ENCODE measurements around the gene SUN1.

Gene SUN1

DNA sequence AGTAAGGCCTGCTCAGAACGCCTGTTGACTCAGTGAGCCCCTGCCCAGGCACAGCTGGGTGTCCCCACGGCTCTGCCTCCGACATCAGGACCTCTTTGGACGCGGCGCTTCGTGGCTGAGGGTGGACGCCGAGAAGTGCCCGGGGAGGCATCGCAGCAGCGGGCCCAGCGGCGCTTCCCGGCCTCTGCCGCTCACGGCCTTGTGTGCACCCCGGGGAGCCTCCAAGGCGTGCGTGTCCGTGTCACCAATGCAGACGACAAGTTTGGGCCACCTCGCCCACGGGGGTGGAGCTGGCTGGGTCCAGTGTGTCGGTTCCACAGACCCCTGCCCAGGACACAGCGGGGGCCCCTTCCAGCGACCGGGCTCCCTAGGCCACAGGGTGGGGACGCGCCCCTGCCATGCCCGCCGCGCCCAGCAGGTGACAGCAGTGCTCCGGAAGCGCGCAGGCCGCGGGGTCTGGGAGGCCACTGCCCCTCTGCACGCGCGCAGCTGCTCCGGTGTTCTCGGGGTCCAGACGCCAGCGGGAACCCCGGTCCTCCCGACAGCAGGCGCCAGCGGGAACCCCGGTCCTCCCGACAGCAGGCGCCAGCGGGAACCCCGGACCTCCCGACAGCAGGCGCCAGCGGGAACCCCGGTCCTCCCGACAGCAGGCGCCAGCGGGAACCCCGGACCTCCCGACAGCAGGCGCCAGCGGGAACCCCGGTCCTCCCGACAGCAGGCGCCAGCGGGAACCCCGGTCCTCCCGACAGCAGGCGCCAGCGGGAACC is 76.5 kb downstream of the SUN1 start:
- DNase-seq, result peak; percentile 73

DNA sequence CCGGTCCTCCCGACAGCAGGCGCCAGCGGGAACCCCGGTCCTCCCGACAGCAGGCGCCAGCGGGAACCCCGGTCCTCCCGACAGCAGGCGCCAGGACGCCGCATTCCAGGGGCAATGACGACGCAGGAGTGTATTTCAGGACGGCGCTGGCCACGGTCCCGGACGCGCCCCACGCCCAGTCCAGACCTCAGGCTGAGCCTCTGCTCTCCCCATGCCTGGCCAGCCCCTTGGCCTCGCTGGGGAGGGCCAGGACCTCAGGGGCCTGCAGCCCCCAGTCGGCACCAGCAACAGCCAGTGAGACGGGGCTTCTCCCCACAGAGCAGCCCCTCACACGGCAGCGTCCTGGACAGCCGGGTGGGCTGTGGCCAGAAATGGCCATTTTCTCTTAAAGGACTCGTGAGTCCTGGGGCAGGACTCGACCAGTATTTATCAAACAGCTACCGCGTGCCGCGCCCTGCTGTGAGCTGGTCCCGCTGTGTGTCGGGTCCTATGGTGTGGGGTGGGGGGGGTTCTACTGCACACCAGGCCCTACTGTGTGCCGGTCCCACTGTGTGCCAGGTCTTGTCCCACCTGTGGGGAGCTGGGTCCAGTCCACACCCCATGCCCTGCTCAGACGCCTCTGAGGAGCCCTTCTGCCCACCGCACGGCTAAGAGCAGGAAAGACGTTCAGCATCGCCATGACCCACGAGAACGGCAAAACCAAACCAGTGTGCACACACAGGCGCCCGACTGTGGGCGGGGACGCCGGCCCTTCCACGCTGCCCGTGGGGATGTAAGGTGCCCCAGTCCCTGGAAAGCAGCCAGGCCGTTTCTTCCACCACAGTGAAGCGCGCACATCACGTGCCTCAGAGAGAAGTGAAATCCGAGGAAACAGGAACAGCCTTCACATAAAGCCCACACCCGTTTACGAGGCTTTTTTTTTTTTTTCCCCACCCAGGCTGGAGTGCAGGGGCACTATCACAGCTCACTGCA is 77.4 kb downstream of the SUN1 start:
- DNase-seq, result peak; percentile 34

DNA sequence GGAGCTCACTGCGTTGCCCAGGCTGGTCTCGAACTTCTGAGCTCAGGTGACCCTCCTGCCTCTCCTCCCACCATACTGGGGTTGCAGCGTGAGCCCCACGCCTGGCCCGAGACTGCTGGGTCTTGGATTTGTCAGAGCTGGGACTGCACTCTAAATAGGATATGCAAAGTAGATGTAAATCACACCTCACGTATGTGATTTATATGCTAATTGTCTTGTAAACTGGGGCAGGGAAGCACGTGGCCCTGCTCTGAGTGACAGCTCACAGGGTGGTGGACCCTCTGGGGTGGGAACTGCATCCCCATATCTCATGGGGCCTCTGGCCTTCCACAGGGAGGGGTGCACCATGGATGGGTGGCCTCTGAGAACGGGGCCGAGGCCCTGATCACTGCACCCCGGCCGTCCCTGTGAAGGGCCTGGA is 78.2 kb downstream of the SUN1 start:
- DNase-seq, result no peak

DNA sequence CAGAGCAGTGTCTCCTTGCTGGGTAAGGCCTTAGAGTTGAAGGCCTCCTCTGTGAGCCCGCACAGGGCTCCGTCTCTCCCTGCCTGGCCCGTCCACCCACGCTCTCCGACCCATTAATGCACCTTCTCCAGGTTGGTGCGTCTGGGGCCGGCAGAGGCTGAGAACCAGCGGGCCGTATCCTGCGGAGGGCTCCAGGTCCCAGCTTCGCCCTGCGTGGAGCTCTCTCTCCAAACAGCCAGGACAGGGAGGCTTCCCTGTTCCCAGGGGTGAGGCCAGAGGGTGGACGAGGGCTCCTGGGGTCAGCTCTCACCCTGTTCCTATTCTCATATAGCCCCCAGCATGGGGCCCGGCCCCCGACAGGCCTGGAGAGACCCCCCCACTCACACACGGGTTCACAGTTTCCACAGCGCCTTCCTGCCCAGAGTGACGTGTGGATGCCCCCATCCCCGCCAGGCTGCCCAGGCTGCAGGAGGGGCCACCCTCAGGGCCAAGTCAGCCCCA is 78.7 kb downstream of the SUN1 start:
- no peak for DNase-seq

DNA sequence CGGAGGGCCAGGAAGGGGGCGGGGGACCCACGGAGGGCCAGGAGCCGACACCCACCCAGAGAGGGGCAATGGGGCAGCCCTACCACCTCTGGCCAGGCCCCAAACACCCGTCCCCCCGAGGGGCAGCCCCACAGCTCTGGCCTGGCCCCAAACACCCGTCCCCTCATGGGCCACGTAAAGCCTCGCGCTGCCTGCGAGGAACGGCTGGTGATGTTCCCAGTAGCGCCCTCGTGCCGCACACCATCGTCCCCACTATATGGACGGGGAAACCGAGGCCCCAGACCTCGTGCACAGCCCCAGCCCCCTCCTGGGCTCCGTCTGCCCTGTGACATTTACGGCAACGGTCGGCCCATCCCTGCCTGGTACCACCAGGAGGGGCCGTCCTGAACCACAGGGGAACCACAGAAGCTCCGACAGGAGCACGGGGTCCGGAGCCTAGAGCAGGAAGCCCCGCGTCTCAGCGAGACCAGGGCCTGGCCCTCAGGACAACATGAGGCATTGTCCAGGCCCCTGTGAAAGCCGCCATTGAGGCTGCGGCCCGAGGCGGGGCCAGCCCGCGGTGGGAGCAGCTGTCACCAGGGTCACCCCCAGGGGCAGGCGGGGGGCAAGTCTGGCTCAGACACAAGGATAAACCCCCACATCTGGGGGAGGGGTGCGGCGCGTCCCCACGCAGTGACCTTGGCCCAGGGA is 79.7 kb downstream of the SUN1 start:
- peak; percentile 85 for DNase-seq

DNA sequence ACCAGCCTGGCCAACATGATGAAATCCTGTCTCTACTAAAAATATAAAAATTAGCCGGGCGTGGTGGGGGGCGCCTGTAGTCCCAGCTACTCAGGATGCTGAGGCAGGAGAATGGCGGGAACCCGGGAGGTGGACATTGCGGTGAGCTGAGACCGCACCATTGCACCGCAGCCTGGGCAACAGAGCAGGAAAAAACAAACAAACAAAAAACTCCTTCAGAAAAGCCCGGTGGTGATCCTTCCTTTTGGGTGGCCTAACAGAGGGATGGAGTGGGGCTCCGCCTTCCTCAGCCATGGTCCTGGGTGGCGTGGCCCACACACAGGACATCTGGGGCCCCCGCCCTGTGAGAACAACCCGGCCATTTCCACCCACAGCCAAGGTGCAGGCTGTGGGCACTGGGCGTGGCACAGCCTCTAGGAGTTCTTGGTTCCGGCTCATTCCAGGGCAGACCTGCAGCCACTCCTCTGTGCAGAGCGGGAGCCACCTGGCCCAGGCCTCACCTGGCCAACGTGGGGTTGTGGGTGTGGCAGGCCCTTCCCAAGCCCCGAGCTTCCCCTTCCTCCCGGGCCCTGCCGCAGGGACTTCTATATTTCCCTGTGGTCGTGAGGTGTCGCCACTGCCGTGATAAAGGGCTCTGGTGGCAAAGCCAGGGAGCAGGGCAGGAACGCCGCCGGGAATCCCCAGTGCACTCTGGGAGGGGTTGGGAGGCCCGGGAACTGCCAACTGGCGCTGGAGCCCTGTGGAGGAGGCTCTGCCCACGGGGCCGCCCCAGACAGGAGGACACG is 81.7 kb downstream of the SUN1 start:
- DNase-seq, result peak; percentile 60

DNA sequence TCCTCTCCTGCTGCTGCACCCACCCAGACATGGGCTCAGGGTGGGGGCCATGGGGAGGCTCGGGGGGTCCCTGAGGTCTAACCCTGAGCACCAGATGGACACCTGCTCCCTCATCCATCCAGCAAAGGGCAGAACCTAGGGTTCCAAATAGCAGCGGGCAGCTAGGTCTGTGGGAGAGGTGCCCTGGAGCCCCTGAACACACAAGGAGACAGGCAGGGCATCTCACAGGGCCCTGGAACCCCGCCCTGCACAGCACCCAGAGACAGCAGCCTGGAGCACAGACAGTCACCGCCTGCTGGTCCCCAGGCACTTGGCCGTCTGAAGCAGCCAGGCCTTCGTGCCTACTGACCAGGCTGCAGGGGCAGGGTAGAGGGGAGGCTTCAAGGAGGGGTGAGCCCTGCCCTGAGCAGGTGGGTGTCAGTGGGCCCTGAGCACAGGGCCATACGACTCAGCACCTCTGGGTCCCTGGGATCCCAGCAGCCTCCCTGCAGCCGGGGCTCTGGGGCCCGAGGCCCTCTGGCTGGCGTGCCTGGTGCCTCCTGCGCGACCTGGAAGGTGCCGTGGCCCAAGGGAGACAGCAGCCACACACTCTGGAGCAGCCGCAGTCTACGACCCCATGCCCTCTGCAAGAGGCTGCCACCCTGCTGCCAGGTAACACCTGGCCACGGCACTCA is 82.4 kb downstream of the SUN1 start:
- DNase-seq, result no peak

DNA sequence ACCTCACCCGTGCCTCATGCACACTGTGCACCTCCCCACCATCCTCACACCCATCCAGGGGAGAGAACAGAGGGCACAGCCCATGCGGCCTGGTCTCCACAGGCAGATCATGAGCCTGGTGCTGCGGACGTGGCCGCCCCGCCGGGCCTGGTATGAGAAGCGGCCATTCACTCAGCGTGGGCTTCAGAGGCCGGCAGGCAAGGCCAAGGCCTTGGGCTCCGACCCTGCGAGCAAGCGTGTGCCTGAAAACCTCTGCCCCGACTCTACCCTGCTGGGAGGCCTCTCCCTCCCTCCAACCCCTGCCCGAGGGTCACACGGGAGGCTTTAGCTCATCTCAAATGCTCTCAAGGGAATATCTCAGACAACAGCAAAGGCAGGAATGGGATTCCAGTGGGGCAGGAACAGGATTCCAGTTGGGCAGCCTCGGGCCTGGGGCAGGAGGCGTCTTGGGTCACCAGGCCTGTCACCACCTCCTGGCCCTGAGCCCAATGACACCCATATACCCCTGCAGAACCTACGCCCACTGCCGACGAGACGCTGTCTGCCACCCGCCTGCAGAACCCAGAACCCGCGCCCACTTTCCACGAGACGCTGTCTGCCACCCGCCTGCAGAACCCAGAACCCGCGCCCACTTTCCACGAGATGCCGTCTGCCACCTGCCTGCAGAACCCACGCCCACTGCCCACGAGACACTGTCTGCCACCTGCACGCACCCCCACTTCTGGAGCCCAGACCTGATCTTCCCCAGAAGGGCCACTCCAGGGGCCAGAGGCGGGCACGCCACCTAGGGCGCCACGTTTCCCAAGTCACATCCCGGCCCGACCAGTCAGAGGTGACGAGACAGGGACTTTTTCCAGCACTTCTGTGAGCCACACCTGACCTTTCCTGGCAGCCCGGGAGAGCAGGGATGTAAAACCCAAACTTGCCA is 83.3 kb downstream of the SUN1 start:
- DNase-seq, result no peak

DNA sequence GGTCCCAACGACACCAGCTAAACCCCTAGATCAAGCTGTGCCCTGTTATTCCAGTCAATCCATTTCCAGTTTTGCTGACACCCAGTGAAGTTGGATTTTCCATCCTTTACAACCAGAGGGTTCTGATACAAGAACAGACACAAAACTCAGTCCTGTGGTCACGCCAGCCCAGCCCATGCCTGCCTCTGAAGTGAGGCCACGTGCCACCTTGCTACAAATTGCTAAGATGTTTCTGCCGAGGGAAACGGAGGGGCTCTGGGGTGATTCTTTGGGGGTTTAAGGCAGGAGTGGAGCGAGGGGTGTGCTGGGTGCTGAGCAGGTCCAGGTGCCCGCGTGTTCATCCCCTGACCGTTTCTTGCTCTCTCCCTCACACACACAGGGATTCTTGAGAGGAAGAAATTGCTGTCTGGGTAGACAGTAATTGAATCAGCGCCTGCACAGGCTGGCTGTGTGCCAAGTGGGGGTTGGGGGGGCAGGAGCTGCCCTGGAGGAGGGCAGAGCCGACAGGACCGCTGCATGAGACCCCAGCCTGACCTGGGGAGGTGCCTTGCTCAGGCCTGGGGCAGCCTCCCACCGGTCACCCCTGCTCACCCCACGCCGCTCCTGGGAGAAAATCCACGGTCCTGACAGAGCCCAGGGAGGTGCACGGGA is 84.1 kb downstream of the SUN1 start:
- no peak for DNase-seq

DNA sequence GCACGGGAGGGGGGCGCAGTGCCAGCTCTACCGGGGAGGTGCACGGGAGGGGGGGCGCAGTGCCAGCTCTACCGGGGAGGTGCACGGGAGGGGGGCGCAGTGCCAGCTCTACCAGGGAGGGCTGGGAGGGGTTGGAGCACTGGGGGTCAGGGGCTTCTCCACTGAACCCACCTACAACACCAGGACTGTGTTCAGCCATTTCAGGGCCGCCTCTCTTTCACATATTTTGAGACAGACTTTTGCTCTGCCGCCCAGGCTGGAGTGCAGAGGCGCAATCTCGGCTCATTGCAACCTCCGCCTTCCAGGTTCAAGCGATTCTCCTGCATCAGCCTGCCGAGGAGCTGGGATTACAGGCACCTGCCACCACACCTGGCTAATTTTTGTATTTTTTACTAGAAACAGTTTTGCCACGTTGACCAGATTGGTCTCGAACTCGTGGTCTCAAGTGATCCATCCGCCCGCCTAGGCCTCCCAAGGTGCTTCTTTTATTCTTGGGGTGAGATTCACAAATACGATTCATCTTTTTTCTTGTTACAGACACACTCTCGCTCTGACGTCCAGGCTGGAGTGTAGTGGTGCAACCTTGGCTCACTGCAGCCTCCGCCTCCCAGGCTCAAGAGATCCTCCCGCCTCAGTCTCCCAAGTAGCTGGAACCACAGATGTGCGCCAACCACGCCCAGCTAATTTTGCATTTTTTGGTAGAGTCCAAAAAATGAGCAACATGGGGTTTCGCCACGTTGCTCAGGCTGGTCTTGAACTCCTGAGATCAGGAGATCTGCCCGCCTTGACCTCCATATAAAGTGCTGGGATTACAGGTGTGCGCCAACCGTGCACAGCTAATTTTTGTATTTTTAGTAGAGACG is 85.2 kb downstream of the SUN1 start:
- no peak for DNase-seq

DNA sequence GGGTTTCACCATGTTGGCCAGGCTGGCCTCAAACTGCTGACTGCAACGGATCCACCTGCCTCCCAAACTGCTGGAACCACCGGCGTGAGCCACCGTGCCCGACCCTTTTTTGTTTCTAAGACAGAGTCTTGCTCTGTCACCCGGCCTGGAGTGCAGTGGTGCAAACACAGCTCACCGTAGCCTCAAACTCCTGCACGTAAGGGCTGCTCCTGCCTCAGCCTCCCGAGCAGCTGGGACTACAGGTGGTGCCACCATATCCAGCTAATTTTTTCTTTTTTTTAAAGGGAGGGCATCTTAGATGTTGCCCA is 85.8 kb downstream of the SUN1 start:
- DNase-seq, result no peak

DNA sequence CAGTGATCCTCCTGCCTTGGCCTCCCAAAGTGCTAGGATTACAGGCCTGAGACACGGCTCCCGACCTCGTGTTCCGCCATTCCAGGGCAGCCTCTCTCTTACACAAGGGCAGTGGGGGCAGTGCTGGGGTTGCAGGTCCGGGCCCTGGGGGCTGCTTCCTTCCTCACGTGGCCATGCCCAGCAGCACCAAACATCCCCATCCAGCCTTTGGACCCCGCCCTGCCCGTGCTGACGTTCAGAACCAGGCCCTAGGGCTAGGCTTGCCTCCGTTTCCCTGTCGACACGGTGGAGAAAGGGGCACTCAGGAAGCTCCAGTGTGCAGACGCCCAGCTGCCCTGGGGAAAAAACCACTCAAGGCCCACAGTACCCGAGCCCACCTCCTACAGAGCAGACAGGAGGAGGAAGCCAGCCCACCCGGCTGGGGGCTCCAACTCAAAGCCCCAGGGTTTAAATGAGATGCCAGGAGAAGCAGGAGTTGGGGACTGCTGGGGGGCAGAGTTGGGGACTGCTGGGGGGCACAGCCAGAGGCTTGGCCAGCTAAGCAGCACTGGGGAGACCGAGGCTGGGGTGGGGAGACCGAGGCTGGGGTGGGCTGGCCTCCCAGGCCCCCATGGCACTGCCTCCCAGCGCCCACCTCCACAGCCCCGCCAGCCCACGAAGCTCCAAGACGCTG is 86.3 kb downstream of the SUN1 start:
- no peak for DNase-seq

DNA sequence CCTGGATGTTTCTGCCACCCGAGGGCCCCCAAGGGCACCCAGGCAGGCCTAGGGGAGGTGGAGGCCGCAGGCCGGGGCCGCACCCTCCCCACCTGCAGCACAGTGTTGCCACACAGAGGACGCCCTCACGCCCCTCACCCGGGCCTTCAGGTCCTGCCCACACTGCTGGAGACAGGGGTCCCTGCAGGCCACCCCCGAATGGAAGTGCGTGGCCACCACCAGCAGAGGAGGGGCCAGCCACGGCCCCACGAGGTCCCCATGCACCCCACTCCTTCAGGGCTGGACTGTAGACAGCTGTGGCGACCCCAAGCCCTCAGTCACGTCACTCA is 86.8 kb downstream of the SUN1 start:
- DNase-seq, result no peak

DNA sequence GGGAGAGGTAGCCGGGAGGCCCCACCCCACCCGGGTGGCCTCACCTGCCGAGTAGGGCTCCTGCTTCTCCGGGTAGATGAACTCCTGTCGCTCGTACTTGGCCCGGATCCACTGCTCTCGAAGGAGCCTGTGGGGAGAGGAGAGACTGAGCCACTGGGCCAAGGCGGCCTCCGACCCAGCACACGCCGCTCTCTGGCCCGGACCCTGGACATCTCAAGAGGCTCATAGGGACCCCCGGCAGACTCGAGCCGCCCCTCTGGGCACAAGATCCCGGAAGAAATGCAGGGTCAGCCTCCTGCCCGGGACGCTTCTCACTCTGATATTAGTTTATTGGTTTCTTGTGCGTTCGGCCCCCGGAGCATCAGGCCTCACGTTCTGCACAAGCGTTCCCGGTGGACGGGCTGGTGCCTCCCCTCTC is 87.7 kb downstream of the SUN1 start:
- no peak for DNase-seq

DNA sequence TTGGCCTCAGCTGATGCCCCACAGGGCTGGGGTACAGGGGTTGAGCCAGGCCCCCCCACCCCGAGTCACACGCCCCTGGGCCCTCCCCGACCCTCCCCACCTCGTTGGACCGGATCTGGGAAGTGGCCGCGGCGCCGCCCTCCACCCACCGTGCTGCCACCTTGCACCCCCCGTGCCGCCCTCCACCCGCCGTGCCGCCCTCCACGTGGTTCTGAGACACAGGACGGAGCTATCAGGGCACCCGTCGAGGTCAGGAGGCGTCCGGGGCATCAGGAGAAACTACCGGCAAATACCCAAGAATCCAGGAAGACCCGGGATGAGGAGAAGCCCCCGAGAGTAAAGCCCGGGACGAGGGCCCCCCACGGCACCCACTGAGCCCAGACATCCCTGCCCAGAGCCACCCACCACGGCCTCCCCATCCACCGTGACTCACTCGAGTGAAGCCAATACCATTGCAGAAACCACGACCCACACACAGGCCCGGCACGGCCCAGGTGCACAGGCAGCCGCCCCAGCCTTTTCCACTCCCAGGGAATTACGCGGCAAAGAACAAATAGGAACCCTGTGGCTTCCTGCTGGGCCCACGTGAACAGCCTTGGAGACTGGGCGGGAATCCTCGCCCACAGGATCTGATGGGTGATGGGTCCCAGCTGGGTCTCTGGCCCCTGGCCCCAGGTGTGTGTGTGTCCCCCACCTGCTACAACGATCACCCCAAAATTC is 88.2 kb downstream of the SUN1 start:
- no peak for DNase-seq

DNA sequence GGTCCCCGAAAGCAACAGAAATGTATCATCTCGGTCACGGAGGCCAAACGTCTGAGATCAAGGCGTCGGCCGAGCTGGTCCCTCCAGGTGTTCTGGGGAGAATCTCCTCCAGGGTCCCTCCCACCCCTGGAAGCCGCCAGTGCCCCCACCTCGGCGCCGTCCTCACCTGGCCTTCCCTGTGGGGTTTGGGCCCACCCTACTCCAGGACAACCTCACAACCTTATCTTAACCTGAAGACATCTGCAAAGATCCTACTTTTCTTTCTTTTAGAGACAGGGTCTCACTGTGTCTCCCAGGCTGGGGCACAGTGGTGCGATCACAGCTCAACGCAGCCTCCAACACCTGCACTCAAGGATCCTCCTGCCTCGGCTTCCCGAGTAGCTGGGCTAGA is 88.8 kb downstream of the SUN1 start:
- DNase-seq, result no peak

DNA sequence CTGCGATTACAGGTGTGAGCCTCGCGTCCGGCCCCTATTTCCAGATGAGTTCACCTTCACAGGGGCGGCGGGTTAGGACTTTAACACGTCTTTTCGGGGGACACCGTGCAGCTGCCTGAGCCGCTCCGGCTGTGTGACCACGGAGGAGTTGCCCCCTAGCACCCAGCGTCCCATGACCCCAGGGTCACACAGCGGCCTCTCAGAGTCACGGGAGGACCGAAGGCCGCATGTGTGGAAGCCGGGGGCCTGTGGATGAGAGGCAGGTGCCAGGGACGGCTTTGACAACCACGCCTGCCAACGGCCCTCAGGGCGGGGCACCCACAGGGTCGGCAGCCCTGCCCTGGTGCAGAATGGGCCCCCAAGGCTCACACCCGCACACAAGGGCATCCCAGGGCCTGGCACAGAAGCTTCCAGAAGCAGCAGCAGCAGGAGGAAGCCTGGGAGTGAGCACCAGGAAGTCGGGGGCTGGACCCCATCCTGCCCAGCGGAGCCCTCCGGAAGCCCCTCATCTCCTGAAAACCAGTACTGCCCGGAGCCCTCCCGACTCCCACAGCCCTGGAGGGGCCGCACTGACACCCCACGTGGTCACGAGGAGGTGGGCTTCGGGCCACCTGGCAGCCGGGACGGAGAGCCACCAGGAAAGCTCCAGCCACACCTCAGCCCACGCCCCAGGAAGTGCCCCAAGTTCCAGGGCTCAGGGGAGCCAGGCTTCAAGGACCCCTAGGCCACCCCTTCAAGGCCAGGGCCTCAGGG is 89.5 kb downstream of the SUN1 start:
- no peak for DNase-seq

Data from midbrain (tissue), 1 donor.